ENCODE results near the gene RAB37.

GRCh38 chr17:74785096-74785980, 48.3 kb downstream of the RAB37 start:
- TF ChIP-seq MXI1 (IDR thresholded peaks at IDR 0.05; ENCODE audit: borderline replicate concordance, low read depth, low read length) (no peak), ZBTB7A (CRISPR knock-in tag; IDR thresholded peaks at IDR 0.05) (no peak), ZNF281 (CRISPR knock-in tag; IDR thresholded peaks at IDR 0.05; ENCODE audit: borderline replicate concordance) (no peak)

All from HepG2 (cell line).